IMR-90 (cell line): Measurements from ENCODE around the gene ZBTB32. TPM values are rescaled to one million over a fixed set of nuclear protein-coding genes. Genes with fewer than 3 reads are reported as not detected.

Experiments
- ATAC-seq: fragments of 200-7000 bp; cut with Tn5 transposase; 2 replicates; pipeline ENCODE4 v1.9.1; 2020; ENCODE audit warnings: low read depth, mild to moderate bottlenecking, moderate library complexity
- BruUV-seq: library from RNA; stranded (reverse); fragments of 400-500 nt; replicated peaks from 2 replicates; lab custom pipeline; 2021; lab: Mats Ljungman, UMichigan
- CTCF ChIA-PET: fragments of 300-600 bp; formaldehyde crosslinking; extraction: SDS; loops from one replicate; lab custom pipeline; 2021; ENCODE audit warnings: antibody characterized with exemption; lab: Yijun Ruan, JAX
- POLR2A ChIA-PET: fragments of 300-600 bp; sonication (Branson Sonifier 250); formaldehyde crosslinking; loops from one replicate; lab custom pipeline; 2022; ENCODE audit warnings: antibody characterized with exemption; ENCODE audit not compliant: unreplicated experiment; lab: Charles Lee
- DNase-seq: peaks from one replicate; pipeline ENCODE4 v3.0.0; 2013
- H2AFZ ChIP-seq: replicated peaks from 2 replicates; pipeline ENCODE3; 2013; ENCODE audit warnings: low read length, mild to moderate bottlenecking; ENCODE audit not compliant: poor library complexity
- H2AK5ac ChIP-seq: 2 replicates; pipeline ENCODE4 v1.6.1; 2013; ENCODE audit warnings: low read depth, low read length, inconsistent platforms
- H2AK9ac ChIP-seq: replicated peaks from 2 replicates; pipeline ENCODE3; 2013; ENCODE audit warnings: mild to moderate bottlenecking, low read depth, low read length, moderate library complexity; ENCODE audit not compliant: poor library complexity
- H2BK120ac ChIP-seq: 2 replicates; pipeline ENCODE4 v1.6.1; 2013; ENCODE audit warnings: low read depth, low read length, inconsistent platforms
- H2BK15ac ChIP-seq: 3 replicates; pipeline ENCODE4 v1.6.1; 2013; ENCODE audit warnings: low read depth, low read length, inconsistent platforms
- H2BK20ac ChIP-seq: 2 replicates; pipeline ENCODE4 v1.6.1; 2013; ENCODE audit warnings: low read depth, mild to moderate bottlenecking, inconsistent platforms, low read length, moderate library complexity
- H2BK5ac ChIP-seq: 2 replicates; pipeline ENCODE4 v1.6.1; 2013; ENCODE audit warnings: mild to moderate bottlenecking, low read depth, low read length, inconsistent platforms; ENCODE audit not compliant: poor library complexity, severe bottlenecking
- H3K14ac ChIP-seq: replicated peaks from 2 replicates; pipeline ENCODE4 v1.6.1; 2013; ENCODE audit warnings: low read depth, low read length, inconsistent platforms
- H3K18ac ChIP-seq: 2 replicates; pipeline ENCODE4 v1.6.1; 2013; ENCODE audit warnings: low read depth, low read length, control low read depth
- H3K23ac ChIP-seq: 2 replicates; pipeline ENCODE4 v1.6.1; 2013; ENCODE audit warnings: low read depth, low read length, inconsistent platforms
- H3K27ac ChIP-seq: 2 replicates; pipeline ENCODE4 v1.5.1; 2013; ENCODE audit warnings: mild to moderate bottlenecking, control low read depth, low read length; ENCODE audit not compliant: insufficient read depth
- H3K27me3 ChIP-seq: 2 replicates; pipeline ENCODE4 v1.6.1; 2013; ENCODE audit warnings: low read length; ENCODE audit not compliant: control insufficient read depth, insufficient read depth
- H3K36me3 ChIP-seq: 2 replicates; pipeline ENCODE4 v1.6.1; 2013; ENCODE audit warnings: low read length, mixed read lengths; ENCODE audit not compliant: control insufficient read depth, insufficient read depth
- H3K4ac ChIP-seq: 2 replicates; pipeline ENCODE4 v1.6.1; 2013; ENCODE audit warnings: low read depth, low read length, inconsistent platforms
- H3K4me1 ChIP-seq: 2 replicates; pipeline ENCODE4 v1.6.1; 2013; ENCODE audit warnings: low read length, mixed read lengths; ENCODE audit not compliant: control insufficient read depth, insufficient read depth
- H3K4me2 ChIP-seq: 2 replicates; pipeline ENCODE4 v1.6.1; 2013; ENCODE audit warnings: low read depth, mild to moderate bottlenecking, control low read depth, low read length, moderate library complexity
- H3K4me3 ChIP-seq: 2 replicates; pipeline ENCODE4 v1.5.1; 2013; ENCODE audit warnings: low read depth, mild to moderate bottlenecking, control low read depth, low read length, moderate library complexity; ENCODE audit not compliant: insufficient read depth
- H3K56ac ChIP-seq: 2 replicates; pipeline ENCODE4 v1.6.1; 2013; ENCODE audit warnings: low read length, inconsistent platforms; ENCODE audit not compliant: insufficient read depth; ENCODE audit errors: extremely low read depth
- H3K79me1 ChIP-seq, 2 experiments: 2 replicates each; pipeline ENCODE4 v1.6.1; 2013; ENCODE audit warnings: low read length in 2 of 2, inconsistent platforms in 1 of 2, low read depth in 1 of 2
- H3K9ac ChIP-seq: 2 replicates; pipeline ENCODE4 v1.6.1; 2013; ENCODE audit warnings: low read depth, low read length, control low read depth
- H3K9me1 ChIP-seq: 2 replicates; pipeline ENCODE4 v1.6.1; 2013; ENCODE audit warnings: low read length, inconsistent platforms; ENCODE audit not compliant: insufficient read depth
- H3K9me3 ChIP-seq: 2 replicates; pipeline ENCODE4 v1.6.1; 2013; ENCODE audit warnings: low read length; ENCODE audit not compliant: control insufficient read depth, insufficient read depth
- H4K20me1 ChIP-seq: 2 replicates; pipeline ENCODE4 v1.6.1; 2013; ENCODE audit warnings: low read length, inconsistent platforms; ENCODE audit not compliant: insufficient read depth
- H4K5ac ChIP-seq: 2 replicates; pipeline ENCODE4 v1.6.1; 2013; ENCODE audit warnings: mild to moderate bottlenecking, low read depth, low read length, control low read depth
- H4K8ac ChIP-seq, 2 experiments: 2 replicates each; pipeline ENCODE4 v1.6.1; 2013; ENCODE audit warnings: low read depth in 2 of 2, low read length in 2 of 2, control low read depth in 1 of 2, inconsistent platforms in 1 of 2
- H4K91ac ChIP-seq: 2 replicates; pipeline ENCODE4 v1.6.1; 2013; ENCODE audit warnings: low read depth, low read length, inconsistent platforms; ENCODE audit not compliant: insufficient read depth
- BHLHE40 ChIP-seq: fragments of 150-350 bp; IDR thresholded peaks from 2 replicates; pipeline ENCODE4 v1.6.1; 2016; ENCODE audit warnings: mild to moderate bottlenecking, low read depth, low read length
- CEBPB ChIP-seq: IDR thresholded peaks from 2 replicates; pipeline ENCODE4 v1.6.1; 2012; ENCODE audit warnings: low read depth, low read length, improper control_type of control experiment
- CHD1 ChIP-seq: IDR thresholded peaks from 2 replicates; pipeline ENCODE4 v1.6.1; 2012; ENCODE audit warnings: low read depth, low read length, improper control_type of control experiment
- ELK1 ChIP-seq: fragments of 150-350 bp; IDR thresholded peaks from 2 replicates; pipeline ENCODE4 v1.6.1; 2016; ENCODE audit warnings: low read depth, mild to moderate bottlenecking, low read length, moderate library complexity, borderline replicate concordance
- FOS ChIP-seq: fragments of 150-350 bp; IDR thresholded peaks from 2 replicates; pipeline ENCODE4 v1.6.1; 2016; ENCODE audit warnings: low read depth, low read length
- MAFK ChIP-seq: IDR thresholded peaks from 2 replicates; pipeline ENCODE4 v1.6.1; 2012; ENCODE audit warnings: low read depth, low read length, improper control_type of control experiment
- MAZ ChIP-seq: IDR thresholded peaks from 2 replicates; pipeline ENCODE4 v1.6.1; 2012; ENCODE audit warnings: low read depth, mild to moderate bottlenecking, low read length, improper control_type of control experiment, moderate library complexity, borderline replicate concordance
- MXI1 ChIP-seq: IDR thresholded peaks from 2 replicates; pipeline ENCODE4 v1.6.1; 2012; ENCODE audit warnings: low read depth, mild to moderate bottlenecking, low read length, moderate library complexity, borderline replicate concordance
- NFE2L2 ChIP-seq: fragments of 150-350 bp; IDR thresholded peaks from 2 replicates; pipeline ENCODE4 v1.6.1; 2016; ENCODE audit warnings: low read depth, mild to moderate bottlenecking, low read length
- POLR2A ChIP-seq: IDR thresholded peaks from 2 replicates; pipeline ENCODE4 v1.6.1; 2012; ENCODE audit warnings: mild to moderate bottlenecking, low read depth, low read length
- RAD21 ChIP-seq: IDR thresholded peaks from 2 replicates; pipeline ENCODE4 v1.6.1; 2012; ENCODE audit warnings: low read length, improper control_type of control experiment
- RCOR1 ChIP-seq: IDR thresholded peaks from 2 replicates; pipeline ENCODE4 v1.6.1; 2012; ENCODE audit warnings: mild to moderate bottlenecking, low read length, improper control_type of control experiment; ENCODE audit not compliant: insufficient replicate concordance
- RFX5 ChIP-seq: IDR thresholded peaks from 2 replicates; pipeline ENCODE4 v1.8.0; 2012; ENCODE audit warnings: low read depth, mild to moderate bottlenecking, low read length, moderate library complexity
- SMC3 ChIP-seq: fragments of 150-350 bp; IDR thresholded peaks from 2 replicates; pipeline ENCODE4 v1.6.1; 2016; ENCODE audit warnings: low read depth, mild to moderate bottlenecking, antibody characterized with exemption, low read length, moderate library complexity
- USF2 ChIP-seq: fragments of 150-350 bp; IDR thresholded peaks from 2 replicates; pipeline ENCODE4 v1.6.1; 2017; ENCODE audit warnings: mild to moderate bottlenecking, antibody characterized with exemption, low read length, low read depth
- WGBS, 2 experiments: methylation state at CpG; one replicate each; pipeline versions ENCODE4 v1.1.5 to v1.1.7; 2013; ENCODE audit warnings: missing lambda C conversion rate in 2 of 2; ENCODE audit not compliant: insufficient read length in 1 of 2; ENCODE audit errors: extremely low coverage in 2 of 2; 5-methylcytosine and 5-hydroxymethylcytosine counted together
- dilution Hi-C: fragments of 300-500 bp; cut with HindIII; formaldehyde crosslinking; loops from one replicate; pipeline ENCODE4 v1.14.3; 2018; ENCODE audit warnings: low sequenced_read_pairs; ENCODE audit not compliant: unreplicated experiment
- in situ Hi-C: fragments of 300-500 bp; cut with MboI; formaldehyde crosslinking; loops from 3 replicates; pipeline ENCODE4 v1.14.3; 2019; ENCODE audit warnings: low sequenced_read_pairs, inconsistent platforms, mixed read lengths
- intact Hi-C: fragments of 100-400 bp; cut with micrococcal nuclease; formaldehyde crosslinking; loops from 2 replicates; pipeline ENCODE4 v1.10.0; 2022
- polyA plus RNA-seq, 3 experiments: library from polyadenylated mRNA; depleted of rRNA; stranded (reverse); fragments of >200 nt; gene quantifications; 2 replicates each; pipeline ENCODE4 v1.2.3, GENCODE V29; 2012; ENCODE audit warnings: low replicate concordance in 1 of 3
- total RNA-seq: library from RNA; depleted of rRNA; stranded (reverse); fragments of >200 nt; gene quantifications from 2 replicates; pipeline ENCODE4 v1.2.3, GENCODE V29; 2012
- TF ChIP-seq, protein P1 (sequence below): conservative IDR thresholded peaks from 2 replicates; pipeline ENCODE4 v1.5.1; 2012; ENCODE audit warnings: mild to moderate bottlenecking, low read depth, low read length, improper control_type of control experiment

ZBTB32 gene
- total and polyA plus RNA-seq, 2 of the 4 experiments (the other 2 are of a cell fraction), result not detected

- intact Hi-C loops, result no loop called here
- TF ChIP-seq CEBPB, result no peak
- TF ChIP-seq POLR2A, result no peak
- TF ChIP-seq USF2, result no peak
- no peak for TF ChIP-seq NFE2L2
- TF ChIP-seq MAFK, result no peak
- TF ChIP-seq ELK1, result no peak
- no peak for TF ChIP-seq RCOR1
- no peak for TF ChIP-seq MAZ
- TF ChIP-seq RAD21, result no peak
- TF ChIP-seq RFX5, result no peak
- no peak for TF ChIP-seq FOS
- TF ChIP-seq BHLHE40, result no peak
- no peak for TF ChIP-seq SMC3
- no peak for TF ChIP-seq CHD1
- no peak for TF ChIP-seq MXI1
- TF ChIP-seq, protein P1, sequence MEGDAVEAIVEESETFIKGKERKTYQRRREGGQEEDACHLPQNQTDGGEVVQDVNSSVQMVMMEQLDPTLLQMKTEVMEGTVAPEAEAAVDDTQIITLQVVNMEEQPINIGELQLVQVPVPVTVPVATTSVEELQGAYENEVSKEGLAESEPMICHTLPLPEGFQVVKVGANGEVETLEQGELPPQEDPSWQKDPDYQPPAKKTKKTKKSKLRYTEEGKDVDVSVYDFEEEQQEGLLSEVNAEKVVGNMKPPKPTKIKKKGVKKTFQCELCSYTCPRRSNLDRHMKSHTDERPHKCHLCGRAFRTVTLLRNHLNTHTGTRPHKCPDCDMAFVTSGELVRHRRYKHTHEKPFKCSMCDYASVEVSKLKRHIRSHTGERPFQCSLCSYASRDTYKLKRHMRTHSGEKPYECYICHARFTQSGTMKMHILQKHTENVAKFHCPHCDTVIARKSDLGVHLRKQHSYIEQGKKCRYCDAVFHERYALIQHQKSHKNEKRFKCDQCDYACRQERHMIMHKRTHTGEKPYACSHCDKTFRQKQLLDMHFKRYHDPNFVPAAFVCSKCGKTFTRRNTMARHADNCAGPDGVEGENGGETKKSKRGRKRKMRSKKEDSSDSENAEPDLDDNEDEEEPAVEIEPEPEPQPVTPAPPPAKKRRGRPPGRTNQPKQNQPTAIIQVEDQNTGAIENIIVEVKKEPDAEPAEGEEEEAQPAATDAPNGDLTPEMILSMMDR, result no peak
Observed at GRCh38 chr19:35669566-35669965, 34.8 kb upstream of the ZBTB32 start.

More at GRCh38 chr19:35669566-35669965, 34.8 kb upstream of the ZBTB32 start:
- H4K5ac ChIP-seq, result no peak overlapping the region
- H2AFZ ChIP-seq, result no peak overlapping the region
- no peak overlapping the region for H2AK5ac ChIP-seq
- H3K56ac ChIP-seq, result no peak overlapping the region
- no peak overlapping the region for H2AK9ac ChIP-seq
- no TSS peak for BruUV-seq
- H3K27ac ChIP-seq, result no peak overlapping the region
- H3K9ac ChIP-seq, result no peak overlapping the region
- no peaks in the 10 kb centered on the region for H3K4me1 ChIP-seq
- H3K27me3 ChIP-seq, result peaks cover 5% of the 10 kb centered on the region; the same call in 1 of the 2 replicates
- H3K4ac ChIP-seq, result no peak overlapping the region
- H3K18ac ChIP-seq, result no peak overlapping the region
- H3K4me2 ChIP-seq, result no peak overlapping the region
- no peak overlapping the region for H2BK20ac ChIP-seq
- ChIA-PET POLR2A (no interaction called here), CTCF (interaction anchor here (0.6 kb wide), 1 partner anchor 1545 kb away, joined by 3 read pairs; no protein-coding TSS in a partner anchor)
- dilution Hi-C loops (no loop called here), in situ Hi-C loops (no loop called here)
- ATAC-seq, result no peak
- no peak overlapping the region for H3K23ac ChIP-seq
- no peak overlapping the region for H4K91ac ChIP-seq
- H2BK5ac ChIP-seq, result no peak overlapping the region
- no peak overlapping the region for H3K4me3 ChIP-seq
- H4K8ac ChIP-seq, result no peak overlapping the region
- H3K9me3 ChIP-seq, result no peaks in the 10 kb centered on the region
- 60% methylated on average over 2 of the region's 6 CpGs; no CpG with 5 or more reads in 1 of the 2 experiments for WGBS, 2 experiments
- H3K36me3 ChIP-seq, result peaks cover 6% of the 10 kb centered on the region; the same call in 1 of the 2 replicates
- no peak overlapping the region for H2BK15ac ChIP-seq
- no peaks in the 10 kb centered on the region for H3K9me1 ChIP-seq
- no peak overlapping the region for H3K14ac ChIP-seq
- no peak for DNase-seq
- 0 out of 2 replicates have a peak, but pooled peaks cover 3% of the 10 kb centered on the region for H4K20me1 ChIP-seq
- no peaks in the 10 kb centered on the region for H3K79me1 ChIP-seq
- H2BK120ac ChIP-seq, result no peak overlapping the region
